ENCODE measurements around the gene LTBP1. TPM values are rescaled to one million over a fixed set of nuclear protein-coding genes. Genes with fewer than 3 reads are reported as not detected.
A peak's percentile ranks its signal among the peaks of the same experiment; 100 is the strongest.

LTBP1 gene
- total and polyA plus RNA-seq, 8 donors = 11.0 to 134 (median 25.6) TPM

- H3K27ac ChIP-seq = peak overlapping the region in 2 of 5 donors; percentile 33 to 47
- intact Hi-C loops (cut with DNase I; ENCODE audit: low total_unique reads) = no loop called here
- 15 to 35% (median 21%) methylated on average over 9 of the region's 9 CpGs for WGBS, 5 donors
- H3K9me3 ChIP-seq = no peaks in the 10 kb centered on the region
- H3K36me3 ChIP-seq = no peaks in the 10 kb centered on the region
- peaks cover 10 to 34% (median 14%) of the 10 kb centered on the region in 4 donors for H3K4me1 ChIP-seq
- H3K27me3 ChIP-seq = no peaks in the 10 kb centered on the region
- TF ChIP-seq POLR2AphosphoS5 (IDR thresholded peaks at IDR 0.05) (peak in 1 of 3 donors; percentile 31), POLR2A (IDR thresholded peaks at IDR 0.05) (no peak)
- peak; percentile 41 to 68 for DNase-seq
- no peak overlapping the region for H3K4me3 ChIP-seq
These were observed 139.8 kb downstream of the LTBP1 start for GRCh38 chr2:33086400-33087015.

- intact Hi-C loops (cut with DNase I; ENCODE audit: low total_unique reads) = no loop called here
- H3K4me3 ChIP-seq = no peak overlapping the region
- DNase-seq = no peak
- 91 to 95% (median 93%) methylated on average over 4 of the region's 4 CpGs for WGBS, 5 donors
- no peaks in the 10 kb centered on the region for H3K36me3 ChIP-seq
- no peaks in the 10 kb centered on the region for H3K27me3 ChIP-seq
- H3K4me1 ChIP-seq = peaks cover 9 to 19% (median 12%) of the 10 kb centered on the region in 4 donors
- no peak for TF ChIP-seq POLR2A (IDR thresholded peaks at IDR 0.05)
- TF ChIP-seq CTCF (IDR thresholded peaks at IDR 0.05) = no peak
- no peak for TF ChIP-seq EP300 (IDR thresholded peaks at IDR 0.05)
- no peak for TF ChIP-seq POLR2AphosphoS5 (IDR thresholded peaks at IDR 0.05)
- H3K9me3 ChIP-seq = peaks cover 0 to 6% (median 0%) of the 10 kb centered on the region in 4 donors
- H3K27ac ChIP-seq = peak overlapping the region in 1 of 5 donors; percentile 18
These were observed 143.9 kb downstream of the LTBP1 start for GRCh38 chr2:33090553-33091134.

GRCh38 chr2:33091541-33092123 is 144.9 kb downstream of the LTBP1 start:
- intact Hi-C loops (cut with DNase I; ENCODE audit: low total_unique reads) = no loop called here
- no peaks in the 10 kb centered on the region for H3K36me3 ChIP-seq
- H3K4me3 ChIP-seq = no peak overlapping the region
- DNase-seq = no peak
- no peak for TF ChIP-seq POLR2AphosphoS5 (IDR thresholded peaks at IDR 0.05)
- TF ChIP-seq EP300 (IDR thresholded peaks at IDR 0.05) = no peak
- no peak for TF ChIP-seq CTCF (IDR thresholded peaks at IDR 0.05)
- TF ChIP-seq POLR2A (IDR thresholded peaks at IDR 0.05) = no peak
- peaks cover 0 to 9% (median 2%) of the 10 kb centered on the region in 4 donors for H3K4me1 ChIP-seq
- H3K27me3 ChIP-seq = no peaks in the 10 kb centered on the region
- WGBS, 5 donors = 82 to 91% (median 90%) methylated on average over 5 of the region's 5 CpGs
- peaks cover 0 to 6% (median 0%) of the 10 kb centered on the region in 4 donors for H3K9me3 ChIP-seq
- H3K27ac ChIP-seq = peak overlapping the region in 2 of 5 donors; percentile 18 to 53

GRCh38 chr2:33093283-33093993 is 146.7 kb downstream of the LTBP1 start:
- H3K4me3 ChIP-seq = no peak overlapping the region
- intact Hi-C loops (cut with DNase I; ENCODE audit: low total_unique reads) = no loop called here
- no peak for DNase-seq
- H3K36me3 ChIP-seq = no peaks in the 10 kb centered on the region
- 85 to 93% (median 88%) methylated on average over 6 of the region's 6 CpGs for WGBS, 5 donors
- no peaks in the 10 kb centered on the region for H3K4me1 ChIP-seq
- H3K27me3 ChIP-seq = no peaks in the 10 kb centered on the region
- H3K9me3 ChIP-seq = peaks cover 0 to 6% (median 0%) of the 10 kb centered on the region in 4 donors
- H3K27ac ChIP-seq = no peak overlapping the region
- TF ChIP-seq CTCF (IDR thresholded peaks at IDR 0.05) = no peak
- TF ChIP-seq EP300 (IDR thresholded peaks at IDR 0.05) = no peak
- TF ChIP-seq POLR2AphosphoS5 (IDR thresholded peaks at IDR 0.05) = no peak
- no peak for TF ChIP-seq POLR2A (IDR thresholded peaks at IDR 0.05)
